T-helper 1 cell treated with Interleukin-12 subunit alpha and Interleukin-12 subunit beta and Interleukin-4 antibody, amounts not matched to agents 30 ng/mL and 1 ng/mL, for 36 hours (primary cell): ENCODE results near the gene AOAH. TPM values are rescaled to one million over a fixed set of nuclear protein-coding genes. Genes with fewer than 3 reads are reported as not detected.
"Not testable (repeated sequence)": the region's sequence is repeated elsewhere in the genome, so short reads cannot be mapped to it uniquely, and the experiment has no call there.

ENCODE experiments used
- intact Hi-C: fragments of 100-400 bp; cut with micrococcal nuclease; formaldehyde crosslinking; loops from one replicate; pipeline ENCODE4 v1.15.1; 2024
- total RNA-seq: library from RNA; stranded (reverse); gene quantifications from 2 replicates; pipeline ENCODE4 v1.2.3, GENCODE V29; 2022

The AOAH gene
- total RNA-seq, 1 donor from 2014 or later = 28.1 TPM

DNA sequence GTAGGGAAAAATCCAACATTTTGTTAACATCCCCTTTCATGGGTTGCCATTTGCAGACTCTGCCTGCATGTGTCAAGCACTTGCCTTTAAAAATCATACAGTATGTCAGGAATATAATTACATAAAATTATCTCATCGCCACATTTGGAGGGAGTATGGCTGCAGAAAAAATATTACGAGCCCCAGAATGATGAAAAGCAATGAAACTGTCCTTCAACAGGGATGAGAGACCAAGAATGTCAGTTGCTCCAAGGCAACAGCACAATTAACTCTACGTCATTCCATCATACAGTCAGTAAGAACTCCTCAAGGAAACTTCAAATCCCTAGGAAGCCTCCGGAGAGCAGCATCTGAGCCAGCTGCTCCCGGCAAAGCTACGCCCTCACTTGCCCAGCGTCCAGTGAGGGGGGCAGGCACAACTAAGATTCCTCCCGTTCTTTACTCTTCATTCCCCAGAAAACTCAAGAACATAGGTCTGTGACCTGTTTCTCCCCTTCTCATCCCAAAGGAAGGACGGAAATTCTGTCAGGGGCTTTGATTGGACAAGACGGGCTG is 201.8 kb downstream of the AOAH start:
- intact Hi-C loops = no loop called here

DNA sequence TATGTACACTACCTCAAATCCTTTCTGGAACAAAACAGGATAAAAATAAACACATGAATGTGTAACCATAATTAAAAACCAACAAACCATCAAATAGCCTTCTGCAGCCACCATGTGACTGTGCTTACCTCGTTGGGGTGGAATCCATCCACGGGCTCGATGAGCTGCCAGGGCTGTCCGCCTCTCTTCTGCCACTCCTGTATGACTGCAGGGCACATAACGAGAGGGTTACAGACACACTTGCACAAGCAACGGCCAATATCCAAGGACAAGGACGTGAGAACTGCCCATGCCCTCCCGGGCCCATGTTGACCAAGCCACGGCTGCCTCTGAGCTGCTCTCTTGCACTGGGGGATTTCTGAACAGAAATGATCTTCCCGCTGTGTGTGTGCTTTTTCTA is 202.4 kb downstream of the AOAH start:
- intact Hi-C loops = no loop called here

DNA sequence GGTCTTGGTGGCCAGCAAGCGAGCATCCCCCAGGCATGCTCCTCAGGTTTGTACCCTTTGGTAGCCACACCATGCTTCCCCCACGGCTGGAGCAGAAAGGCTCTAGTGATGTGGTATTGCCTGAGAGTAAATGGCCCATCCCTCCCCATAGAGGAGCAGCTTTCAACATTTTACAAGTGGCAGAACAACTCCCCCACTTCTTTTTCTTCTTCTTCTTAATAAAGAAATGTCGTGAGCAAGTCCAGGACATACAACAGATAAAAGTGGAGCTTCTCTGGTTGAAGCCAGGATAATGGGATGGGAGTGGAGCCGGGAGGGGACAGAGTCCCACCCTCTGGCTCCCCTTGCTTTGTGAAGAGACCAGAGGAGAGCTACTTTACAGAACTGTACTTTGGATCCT is 203.2 kb downstream of the AOAH start:
- intact Hi-C loops = no loop called here

DNA sequence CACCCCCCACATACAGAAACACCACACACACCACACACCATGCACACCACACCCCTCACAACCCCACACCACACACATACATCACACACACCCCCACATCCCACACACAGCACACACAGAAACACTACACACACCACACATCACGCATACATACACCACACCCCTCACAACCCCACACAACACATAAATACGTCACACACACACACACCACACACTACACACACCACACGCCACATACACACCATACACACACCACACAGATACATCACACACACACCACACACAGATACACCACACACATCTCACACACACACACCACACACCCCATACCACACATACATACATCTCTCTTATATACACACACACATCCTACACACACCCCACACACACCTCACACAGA is 208.4 kb downstream of the AOAH start:
- intact Hi-C loops = no loop called here

DNA sequence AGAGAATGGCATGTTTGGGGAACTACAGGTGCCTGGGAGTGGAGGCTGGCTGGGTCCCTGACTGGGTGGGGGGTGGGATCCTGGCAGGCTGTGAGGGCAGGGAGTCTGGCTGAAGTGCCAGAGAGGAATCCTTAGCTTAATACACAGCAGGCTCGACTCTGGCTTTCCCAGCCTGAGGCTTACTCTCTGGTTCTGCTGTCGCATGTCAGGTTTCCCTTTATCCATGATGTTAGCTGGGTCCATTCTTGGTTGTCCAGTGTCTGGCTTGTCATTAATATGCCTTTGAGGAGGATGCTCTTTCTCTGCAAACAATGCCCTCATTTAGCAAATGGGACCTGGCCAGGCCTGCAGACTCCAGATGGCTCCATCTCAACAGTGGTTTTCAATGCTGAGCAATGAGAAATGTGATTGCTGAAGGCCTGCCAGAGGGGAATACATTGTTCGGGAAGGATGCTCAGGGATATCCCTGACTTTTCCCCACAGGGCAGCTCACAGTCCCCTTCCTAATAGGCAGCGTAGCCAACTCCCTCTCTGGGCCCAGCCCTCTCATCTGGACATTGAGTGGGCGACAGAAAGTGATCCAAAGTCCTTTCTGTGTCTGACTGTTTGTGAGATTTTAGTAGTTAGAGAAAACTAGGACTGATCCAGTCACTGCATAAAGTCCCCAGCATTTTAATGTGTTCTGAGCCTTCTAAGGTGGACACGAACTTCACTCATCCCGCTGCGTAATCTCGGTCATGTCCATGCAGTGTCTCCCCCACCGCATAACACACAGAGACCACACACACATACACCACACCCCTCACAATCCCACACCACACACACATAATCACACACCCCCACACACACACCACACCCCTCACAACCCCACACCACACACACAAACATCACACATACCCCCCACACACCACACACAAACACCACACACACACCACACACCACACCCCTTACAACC is 209.7 kb downstream of the AOAH start:
- intact Hi-C loops = no loop called here

DNA sequence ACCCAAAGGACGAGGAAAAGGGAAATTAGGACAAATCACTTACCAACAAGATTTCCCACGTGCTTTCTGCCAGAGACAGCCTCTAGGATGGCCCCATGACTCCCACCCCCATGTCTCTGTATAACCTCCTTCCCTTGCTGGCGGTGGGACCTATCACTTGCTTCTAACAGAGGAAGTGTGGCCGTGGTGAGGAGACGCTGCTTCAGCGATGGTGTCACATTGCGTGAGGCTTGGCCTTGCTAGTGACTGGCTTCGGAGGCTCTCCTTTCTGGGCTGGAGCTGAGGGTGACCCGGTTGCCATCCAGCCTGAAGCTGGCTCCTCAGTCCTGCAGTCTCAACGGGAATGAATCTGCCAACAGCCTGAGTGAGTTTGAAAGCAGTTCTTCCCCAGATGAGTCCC is 210.9 kb downstream of the AOAH start:
- intact Hi-C loops = no loop called here

DNA sequence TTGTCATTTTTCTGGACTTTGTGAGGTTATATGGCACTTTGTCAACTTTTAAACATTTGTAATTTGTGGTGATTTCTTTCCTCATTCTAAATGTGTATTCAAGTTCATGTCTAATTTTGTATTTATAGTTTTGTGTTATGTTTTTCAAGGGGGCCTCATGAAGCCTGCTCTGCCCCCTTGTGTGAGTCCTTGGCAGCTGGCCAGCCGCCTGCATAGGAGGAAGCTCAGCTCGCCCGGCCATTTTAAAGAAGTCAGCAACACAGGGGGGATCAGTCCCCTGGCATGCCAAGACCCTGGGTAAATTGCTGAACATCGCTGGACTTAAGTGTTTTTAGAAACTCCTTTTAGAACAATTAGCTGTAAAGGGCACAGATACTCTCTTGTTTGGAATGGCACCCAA is 211.7 kb downstream of the AOAH start:
- intact Hi-C loops = no loop called here

DNA sequence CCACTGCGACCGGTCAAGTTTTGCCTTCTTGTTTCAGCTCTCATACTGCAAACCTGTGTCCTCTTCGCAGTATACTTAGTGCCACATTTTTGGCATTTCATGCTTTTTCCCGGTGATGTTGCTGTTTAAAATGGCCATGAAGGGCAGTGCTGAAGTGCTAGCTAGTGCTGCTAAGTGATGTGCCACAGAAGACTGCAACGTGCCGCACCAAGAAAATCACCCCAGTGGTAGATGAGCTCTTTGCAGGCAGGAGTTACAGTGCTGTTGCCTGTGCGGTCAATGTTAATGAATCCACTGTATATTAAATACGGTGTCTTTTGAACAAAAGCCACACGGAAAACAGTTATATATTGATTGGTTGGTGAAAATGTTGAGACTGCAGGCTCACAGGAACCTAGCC is 214.3 kb downstream of the AOAH start:
- intact Hi-C loops = no loop called here

DNA sequence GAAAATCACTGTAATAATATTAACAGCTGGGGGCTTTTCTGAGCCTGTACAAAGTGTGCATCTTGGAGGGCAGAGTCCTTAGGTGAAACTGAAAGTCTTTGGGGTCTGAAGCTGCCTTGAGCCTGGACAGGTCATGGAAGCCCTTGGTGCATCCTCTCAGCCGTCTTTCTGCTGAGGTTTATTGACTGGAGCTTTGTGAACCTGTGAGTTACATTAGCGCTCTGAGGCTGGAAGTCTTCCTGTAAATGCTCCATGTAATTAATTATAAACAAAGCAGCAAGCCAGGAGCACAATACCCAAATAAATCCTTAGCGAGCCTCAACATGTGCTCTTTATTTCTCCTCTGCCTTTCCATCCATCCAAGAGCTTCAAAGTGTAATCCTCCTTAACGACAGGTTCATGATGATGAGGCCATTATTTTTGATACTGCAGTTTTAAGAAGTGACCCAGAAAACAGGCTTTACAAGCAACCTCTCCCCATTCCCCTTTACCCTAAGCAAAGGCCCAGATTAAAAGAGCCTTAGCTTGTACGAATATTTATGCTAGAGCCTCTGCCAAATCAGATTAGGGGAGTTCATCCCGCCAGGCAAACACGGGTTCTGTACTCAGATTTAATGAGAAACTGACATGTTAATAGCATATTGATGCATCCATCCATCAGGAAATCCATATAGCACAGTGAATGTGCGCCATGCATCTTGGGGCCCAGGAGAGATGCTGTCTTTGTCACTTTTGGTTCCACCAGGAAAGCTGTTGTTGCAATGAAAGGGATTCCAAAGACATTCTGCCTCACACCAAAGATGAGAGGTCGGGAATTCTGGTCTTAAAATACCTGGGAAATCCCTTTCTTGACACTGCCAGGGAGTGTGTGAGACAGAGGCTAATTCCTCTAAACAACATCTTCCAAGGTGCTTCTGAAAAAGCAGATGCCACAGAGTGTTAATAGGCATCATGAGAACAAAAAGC is 216.5 kb downstream of the AOAH start:
- intact Hi-C loops = no loop called here

DNA sequence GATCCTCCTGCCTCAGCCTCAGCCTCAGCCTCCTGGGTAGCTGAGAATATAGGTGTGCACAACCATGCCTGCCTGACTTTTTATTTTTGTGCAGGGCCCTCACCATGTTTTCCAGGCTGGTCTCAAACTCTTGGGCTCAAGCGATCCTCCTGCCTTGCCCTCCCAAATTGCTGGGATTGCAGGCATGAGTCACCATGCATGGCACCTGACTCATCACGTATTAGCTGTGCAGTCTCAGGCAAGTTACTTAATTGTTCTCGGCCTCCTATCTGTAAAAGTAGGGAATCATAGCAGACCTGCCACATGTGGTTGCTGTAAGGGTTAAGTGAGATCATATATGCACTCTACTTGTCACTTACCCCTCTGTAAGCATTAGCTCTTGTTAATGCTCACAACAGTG is 217.5 kb downstream of the AOAH start:
- intact Hi-C loops = no loop called here

DNA sequence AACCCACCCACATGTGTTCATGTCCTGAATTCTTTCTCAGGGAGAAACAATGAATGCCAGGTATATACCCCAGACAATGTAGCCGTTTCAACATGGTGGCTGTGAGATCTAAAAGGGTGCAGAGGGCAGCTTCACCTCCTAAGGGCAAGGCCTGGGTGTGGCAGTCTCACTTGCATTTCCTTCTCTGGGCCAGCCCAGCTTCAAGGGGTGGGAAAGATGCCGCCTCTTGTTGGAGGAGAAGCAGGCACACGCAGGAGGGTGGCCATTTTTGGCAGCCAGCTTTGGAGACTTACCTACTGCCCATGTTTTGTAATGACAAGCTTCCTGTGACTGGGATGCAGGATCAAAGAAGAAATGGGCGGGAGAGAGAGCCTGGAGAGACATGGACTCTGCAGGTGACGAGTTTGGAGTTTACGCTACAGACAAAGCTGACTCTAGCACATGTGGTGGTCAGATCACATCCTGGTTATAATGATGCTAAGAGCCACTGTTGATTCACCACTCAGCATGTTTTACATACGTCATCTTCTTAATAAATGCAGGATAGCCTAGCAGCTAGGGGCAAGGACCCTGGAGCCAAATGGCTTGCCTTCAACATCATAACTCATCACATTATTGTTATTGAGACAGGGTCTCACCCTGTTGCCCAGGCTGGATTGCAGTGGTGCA is 218.0 kb downstream of the AOAH start:
- intact Hi-C loops = no loop called here

DNA sequence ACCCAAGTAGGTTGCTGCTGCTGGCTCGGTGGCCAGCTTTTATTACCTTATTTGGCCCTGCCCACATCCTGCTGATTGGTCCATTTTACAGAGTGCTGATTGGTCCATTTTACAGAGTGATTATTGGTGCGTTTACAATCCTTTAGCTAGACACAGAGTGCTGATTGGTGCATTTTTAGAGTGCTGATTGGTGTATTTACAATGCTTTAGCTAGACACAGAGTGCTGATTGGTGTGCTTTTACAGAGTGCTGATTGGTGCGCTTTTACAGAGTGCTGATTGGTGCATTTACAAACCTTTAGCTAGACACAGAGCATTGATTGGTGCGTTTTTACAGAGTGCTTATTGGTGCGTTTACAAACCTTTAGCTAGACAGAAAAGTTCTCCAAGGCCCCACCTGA is 219.7 kb downstream of the AOAH start:
- intact Hi-C loops = not testable (repeated sequence)

DNA sequence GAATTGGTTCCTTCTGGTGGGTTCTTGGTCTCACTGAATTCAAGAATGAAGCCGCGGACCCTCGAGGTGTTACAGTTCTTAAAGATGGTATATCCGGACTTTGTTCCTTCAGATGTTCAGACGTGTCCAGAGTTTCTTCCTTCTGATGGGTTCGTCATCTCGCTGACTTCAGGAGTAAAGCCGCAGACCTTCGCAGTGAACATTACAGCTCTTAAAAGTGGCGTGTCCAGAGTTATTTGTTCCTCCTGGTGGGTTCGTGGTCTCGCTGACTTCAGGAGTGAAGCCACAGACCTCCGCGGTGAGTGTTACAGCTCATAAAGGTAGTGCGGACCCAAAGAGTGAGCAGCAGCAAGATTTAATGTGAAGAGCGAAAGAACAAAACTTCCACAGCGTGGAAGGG is 220.1 kb downstream of the AOAH start:
- intact Hi-C loops = not testable (repeated sequence)

DNA sequence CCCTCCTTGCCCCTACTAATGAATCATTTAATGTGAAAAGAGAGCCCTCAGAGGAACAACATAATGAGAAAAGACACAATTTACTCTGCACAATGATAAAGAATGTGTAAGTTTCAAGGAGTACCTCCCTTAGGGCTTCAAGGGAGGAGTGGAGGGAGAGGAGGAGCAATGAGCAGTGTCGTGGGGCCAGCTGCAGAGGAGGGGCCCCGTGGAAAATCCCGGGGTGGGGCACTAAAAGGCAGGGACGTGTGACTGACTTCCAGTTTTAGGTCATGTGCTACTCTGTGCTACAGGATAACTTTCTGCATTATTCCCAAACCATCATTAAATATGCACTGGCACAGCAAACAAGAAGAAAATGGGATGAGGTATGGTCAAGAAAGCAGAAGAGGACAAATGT is 226.5 kb downstream of the AOAH start:
- intact Hi-C loops = no loop called here

DNA sequence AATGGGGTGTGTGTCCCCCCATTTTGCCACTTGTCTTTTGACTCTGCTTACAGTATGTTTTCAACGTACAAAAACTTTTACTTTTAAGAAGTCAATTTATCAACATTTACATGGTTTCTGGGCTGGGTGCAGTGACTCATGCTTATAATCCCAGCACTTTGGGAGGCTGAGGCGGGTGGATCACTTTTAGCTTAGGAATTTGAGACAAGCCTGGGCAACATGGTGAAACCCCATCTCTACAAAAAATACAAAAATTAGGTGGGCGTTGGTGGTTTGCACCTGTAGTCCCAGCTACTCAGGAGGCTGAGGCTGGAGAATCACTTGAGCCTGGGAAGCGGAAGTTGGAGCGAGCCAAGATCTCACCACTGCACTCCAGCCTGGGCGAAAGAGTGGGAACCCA is 227.1 kb downstream of the AOAH start:
- intact Hi-C loops = not testable (repeated sequence)

DNA sequence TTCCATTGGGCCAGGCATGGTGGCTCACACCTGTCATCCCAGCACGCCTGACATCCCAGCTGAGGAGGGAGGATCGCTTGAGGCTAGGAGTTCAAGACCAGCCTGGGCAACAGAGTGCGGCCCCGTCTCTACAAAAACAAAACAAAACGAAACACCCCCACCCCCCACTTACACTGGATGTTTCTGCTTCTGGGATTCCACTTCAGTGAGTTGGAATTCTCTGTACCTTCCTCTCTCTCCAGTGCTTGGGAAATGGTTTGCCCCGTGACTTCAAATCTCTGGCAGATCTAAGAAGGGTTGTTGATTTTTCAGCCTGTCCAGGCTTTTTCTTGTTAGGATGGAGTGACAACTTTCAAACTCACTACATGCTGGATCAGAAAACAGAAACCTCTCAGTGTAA is 227.7 kb downstream of the AOAH start:
- intact Hi-C loops = no loop called here

DNA sequence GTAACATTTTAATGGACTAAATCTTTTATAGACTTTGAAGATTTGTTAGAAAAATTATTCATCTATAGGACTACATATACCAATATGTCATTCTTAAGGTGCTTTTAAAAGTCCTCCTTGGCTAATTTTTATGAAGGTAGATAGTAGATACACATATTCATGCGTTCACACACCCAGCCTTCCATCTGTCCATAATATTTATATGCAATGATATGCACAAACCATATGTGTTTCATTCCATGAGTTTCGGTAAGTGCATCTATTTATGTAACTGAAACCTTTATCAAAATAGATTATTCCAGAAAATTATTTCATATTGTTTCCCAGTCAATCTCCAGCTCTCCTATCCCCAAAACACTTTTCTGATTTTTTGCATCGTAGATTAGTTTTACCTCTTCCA is 233.0 kb downstream of the AOAH start:
- intact Hi-C loops = no loop called here

DNA sequence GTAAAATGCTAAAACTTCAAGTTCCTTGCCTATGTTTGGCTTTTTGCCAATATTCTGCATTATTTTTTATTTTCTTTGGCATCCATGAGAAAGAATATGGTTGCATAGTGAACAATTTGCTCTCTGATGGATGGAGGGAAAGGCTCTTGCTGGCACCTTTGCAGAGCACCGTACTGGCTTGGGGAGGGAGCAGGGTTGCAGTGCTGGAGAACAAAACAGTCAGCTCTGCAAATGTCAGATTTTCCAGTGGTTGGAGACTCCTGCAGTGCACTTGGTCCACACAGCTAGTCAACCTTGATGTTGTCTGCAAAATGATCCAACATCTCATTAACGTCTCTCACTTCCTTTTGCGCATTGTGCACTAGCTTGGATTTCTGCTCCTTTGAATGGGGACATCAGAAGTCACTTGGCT is 233.9 kb downstream of the AOAH start:
- intact Hi-C loops = no loop called here

DNA sequence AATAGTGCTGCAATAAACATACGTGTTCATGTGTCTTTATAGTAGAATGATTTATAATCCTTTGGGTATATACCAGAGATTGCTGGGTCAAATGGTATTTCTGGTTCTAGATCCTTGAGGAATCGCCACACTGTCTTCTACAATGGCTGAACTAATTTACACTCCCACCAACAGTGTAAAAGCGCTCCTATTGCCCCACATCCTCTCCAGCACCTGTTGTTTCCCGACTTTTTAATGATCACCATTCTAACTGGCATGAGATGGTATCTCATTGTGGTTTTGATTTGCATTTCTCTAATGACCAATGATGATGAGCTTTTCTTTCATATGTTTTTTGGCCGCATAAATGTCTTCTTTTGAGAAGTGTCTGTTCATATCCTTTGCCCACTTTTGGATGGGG is 235.6 kb downstream of the AOAH start:
- intact Hi-C loops = loop anchor here (5.0 kb wide), 1 partner anchor 1009 kb away; no protein-coding TSS in a partner anchor

DNA sequence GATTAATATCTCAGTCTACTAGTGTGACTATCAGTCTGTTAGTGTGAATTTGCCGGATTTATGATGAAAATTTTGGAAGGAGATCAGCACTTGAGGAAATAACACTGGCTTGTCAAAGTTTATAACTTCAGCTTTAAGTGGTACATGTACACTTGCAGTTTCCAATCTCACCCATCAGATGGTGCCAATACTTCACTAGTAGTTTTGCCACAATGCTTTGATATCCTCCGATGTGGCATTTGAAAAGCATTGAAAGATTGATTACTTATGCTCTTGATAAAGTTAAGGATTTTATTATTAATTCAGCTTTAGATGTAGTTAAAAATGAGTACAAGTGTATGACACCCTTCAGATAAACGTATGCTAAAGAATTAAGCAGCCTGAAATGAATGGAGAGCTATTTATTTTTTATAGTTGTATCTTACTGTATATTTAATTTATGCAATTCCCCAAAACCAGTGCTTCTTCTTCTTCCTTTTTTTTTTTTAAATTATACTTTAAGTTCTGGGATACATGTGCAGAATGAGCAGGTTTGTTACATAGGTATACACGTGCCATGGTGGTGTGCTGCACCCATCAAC is 236.4 kb downstream of the AOAH start:
- intact Hi-C loops = loop anchor here (1.0 to 5.0 kb wide), 8 partner anchors 183 to 1009 kb away; no protein-coding TSS in a partner anchor

DNA sequence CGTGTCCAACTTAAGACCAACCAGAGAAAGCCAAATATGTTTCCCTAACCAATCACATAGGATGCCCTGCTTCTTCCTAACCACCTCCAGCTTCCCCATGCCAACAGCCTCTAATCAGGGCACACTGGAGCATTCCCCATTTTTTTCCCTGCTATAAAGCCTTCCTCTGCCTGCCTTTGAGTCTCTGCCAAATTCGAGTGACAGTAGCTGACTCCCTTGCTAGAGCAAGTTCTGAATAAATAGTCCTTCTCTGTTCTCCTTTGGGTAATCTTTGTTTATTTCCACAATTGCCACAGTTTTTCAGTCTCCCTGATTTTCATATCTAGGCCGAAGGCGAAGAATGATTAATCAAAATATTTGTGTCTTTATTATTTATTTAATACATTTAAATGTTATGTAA is 238.0 kb downstream of the AOAH start:
- intact Hi-C loops = loop anchor here (2.0 to 5.0 kb wide), 4 partner anchors 294 to 1011 kb away; no protein-coding TSS in a partner anchor
